Gastroesophageal sphincter (tissue), 3 donors: ENCODE measurements around the gene PLIN1.

Experiments
- CTCF ChIP-seq, 4 experiments: fragments of 200-600 bp in 2 of 4; fragments of 450-650 bp in 2 of 4; sonication (generic) in 1 of 4; IDR thresholded peaks; one replicate each; pipeline ENCODE4 v1.5.1; 2017 to 2019; ENCODE audit warnings: antibody characterized with exemption in 4 of 4, mild to moderate bottlenecking in 2 of 4, moderate library complexity in 2 of 4
- EP300 ChIP-seq: sonication (generic); formaldehyde crosslinking; IDR thresholded peaks from one replicate; pipeline ENCODE4 v1.6.1; 2017; ENCODE audit warnings: antibody characterized with exemption, mild to moderate bottlenecking
- POLR2A ChIP-seq, 2 donors: fragments of 450-650 bp; IDR thresholded peaks; one replicate each; pipeline ENCODE4 v1.6.1; 2017; ENCODE audit warnings: antibody characterized with exemption in 2 of 2, mild to moderate bottlenecking in 2 of 2, moderate library complexity in 1 of 2
- POLR2AphosphoS5 ChIP-seq: sonication (generic); formaldehyde crosslinking; IDR thresholded peaks from one replicate; pipeline ENCODE4 v1.6.1; 2017; ENCODE audit warnings: antibody characterized with exemption

GRCh38 chr15:89656116-89656815 lies 22.9 kb downstream of the PLIN1 start:
- TF ChIP-seq CTCF (IDR thresholded peaks at IDR 0.05) = no peak
- TF ChIP-seq EP300 = no peak
- no peak for TF ChIP-seq POLR2AphosphoS5
- no peak for TF ChIP-seq POLR2A (IDR thresholded peaks at IDR 0.05)
